ENCODE results near the gene ABHD5. TPM values are rescaled to one million over a fixed set of nuclear protein-coding genes. Genes with fewer than 3 reads are reported as not detected.
"Not testable (repeated sequence)": the region's sequence is repeated elsewhere in the genome, so short reads cannot be mapped to it uniquely, and the experiment has no call there.

The ABHD5 gene
- total RNA-seq, result 24.9 TPM
- long read RNA-seq, full-length matches to known transcripts, result 54 of 59 reads
- long read RNA-seq, partial matches to known transcripts, result 2 of 59 reads
- long read RNA-seq, other reads (novel, unspliced or antisense), result 3 of 59 reads

DNA sequence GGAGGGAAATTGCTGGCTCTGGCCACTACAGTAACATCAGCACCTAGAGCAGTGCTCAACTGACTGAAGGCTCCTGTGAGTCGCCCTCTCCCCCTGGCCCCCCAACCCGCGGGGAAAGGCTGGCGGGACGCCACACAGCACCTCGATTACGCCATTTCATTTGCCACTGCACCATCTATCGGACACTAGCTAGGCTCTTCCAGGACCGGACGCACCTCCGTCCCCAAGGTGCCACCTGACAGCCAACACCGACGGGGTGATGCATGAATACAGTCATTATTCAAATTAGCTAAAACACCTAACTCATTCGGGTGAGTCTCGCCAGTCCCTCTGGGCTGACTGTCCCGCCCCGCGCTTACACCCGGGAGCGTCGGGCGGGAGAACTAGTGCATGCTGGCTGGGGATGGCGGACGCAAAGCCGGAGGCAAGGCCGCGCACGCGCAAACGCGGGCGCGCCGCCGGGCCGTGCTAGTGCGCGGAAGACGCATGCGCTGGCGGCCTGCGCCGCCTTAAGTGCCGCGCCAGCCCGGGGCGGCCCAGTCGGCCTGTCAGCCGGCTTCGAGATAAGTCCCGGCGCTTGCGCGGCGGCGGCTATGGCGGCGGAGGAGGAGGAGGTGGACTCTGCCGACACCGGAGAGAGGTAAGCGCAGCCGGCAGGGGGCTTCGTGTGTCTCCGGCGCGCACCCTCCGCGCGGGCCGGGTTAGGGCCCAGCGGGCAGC lies at the start of gene ABHD5:
Gene ABHD5, plus strand, starts transcription at position 539 of the 720 bp plus-strand sequence. Its CDS starts 55 bp downstream, at position 594.
- peak; percentile 98 for ATAC-seq (ENCODE audit: poor library complexity)
- intact Hi-C loops (cut with DNase I), result loop anchor here (5.0 kb wide), 1 partner anchor 82 kb away; no protein-coding TSS in a partner anchor
- DNase-seq, result peak; percentile 96

DNA sequence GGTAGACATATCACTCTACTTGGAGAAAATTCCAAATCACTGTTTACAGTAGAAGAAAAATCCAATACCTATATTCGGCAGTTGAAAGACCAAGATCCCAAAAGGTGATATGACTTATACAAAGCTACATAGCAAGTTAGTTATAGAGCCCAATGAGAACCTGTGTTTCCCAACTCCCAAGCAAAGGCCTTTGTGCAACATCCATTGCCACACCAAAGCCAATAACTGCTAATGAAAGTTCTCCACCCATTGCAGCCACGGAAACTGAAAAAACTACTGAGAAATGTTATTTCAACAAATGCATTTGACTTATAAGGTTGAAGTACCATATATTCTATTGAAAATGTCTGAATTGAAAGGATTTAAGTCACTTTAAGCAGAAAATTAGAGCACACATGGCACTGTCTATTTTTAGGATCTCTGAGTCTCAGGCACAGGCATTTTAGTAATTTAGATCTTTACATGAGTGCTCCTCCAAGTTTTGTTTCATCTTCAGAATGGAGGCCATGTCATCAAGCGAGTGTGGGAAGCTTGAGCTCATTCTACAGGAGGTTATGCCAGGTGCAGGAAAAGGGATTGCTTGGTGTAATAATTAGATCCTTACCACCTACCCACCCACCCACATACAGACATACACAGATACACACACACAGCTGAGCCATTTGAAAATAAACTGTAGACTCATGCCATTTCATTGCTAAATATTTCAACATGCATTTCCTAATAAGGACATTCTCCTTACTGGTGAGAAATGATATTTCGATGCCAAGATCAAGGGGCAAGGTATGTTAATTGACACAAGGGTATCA lies 49.2 kb upstream of the ABHD5 start:
- no peak for ATAC-seq (ENCODE audit: poor library complexity)
- intact Hi-C loops (cut with DNase I), result no loop called here

DNA sequence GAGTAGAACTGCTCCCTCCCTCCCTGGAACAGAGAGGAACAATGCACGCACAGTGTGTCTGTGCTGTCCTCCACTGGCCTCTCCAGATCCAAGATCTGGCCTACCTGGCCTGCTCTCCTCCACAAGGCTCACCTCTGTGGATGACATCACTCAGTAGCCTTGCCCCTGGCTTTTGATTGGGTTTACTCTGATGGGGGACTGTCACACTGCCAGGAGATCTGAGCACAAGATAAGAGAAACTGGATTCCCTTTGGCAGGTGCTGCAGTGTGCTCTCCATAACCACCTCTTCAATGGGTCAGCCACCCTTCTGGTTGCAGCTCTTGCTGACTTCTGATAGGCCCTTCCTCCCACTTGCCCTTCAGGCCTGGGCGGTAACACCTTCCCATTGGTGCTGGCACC lies 46.3 kb upstream of the ABHD5 start:
- intact Hi-C loops (cut with DNase I), result no loop called here
- DNase-seq (no peak), ATAC-seq (ENCODE audit: poor library complexity) (no peak)

More for the DNA sequence above, 49.2 kb upstream of the ABHD5 start:
- no peak for DNase-seq

DNA sequence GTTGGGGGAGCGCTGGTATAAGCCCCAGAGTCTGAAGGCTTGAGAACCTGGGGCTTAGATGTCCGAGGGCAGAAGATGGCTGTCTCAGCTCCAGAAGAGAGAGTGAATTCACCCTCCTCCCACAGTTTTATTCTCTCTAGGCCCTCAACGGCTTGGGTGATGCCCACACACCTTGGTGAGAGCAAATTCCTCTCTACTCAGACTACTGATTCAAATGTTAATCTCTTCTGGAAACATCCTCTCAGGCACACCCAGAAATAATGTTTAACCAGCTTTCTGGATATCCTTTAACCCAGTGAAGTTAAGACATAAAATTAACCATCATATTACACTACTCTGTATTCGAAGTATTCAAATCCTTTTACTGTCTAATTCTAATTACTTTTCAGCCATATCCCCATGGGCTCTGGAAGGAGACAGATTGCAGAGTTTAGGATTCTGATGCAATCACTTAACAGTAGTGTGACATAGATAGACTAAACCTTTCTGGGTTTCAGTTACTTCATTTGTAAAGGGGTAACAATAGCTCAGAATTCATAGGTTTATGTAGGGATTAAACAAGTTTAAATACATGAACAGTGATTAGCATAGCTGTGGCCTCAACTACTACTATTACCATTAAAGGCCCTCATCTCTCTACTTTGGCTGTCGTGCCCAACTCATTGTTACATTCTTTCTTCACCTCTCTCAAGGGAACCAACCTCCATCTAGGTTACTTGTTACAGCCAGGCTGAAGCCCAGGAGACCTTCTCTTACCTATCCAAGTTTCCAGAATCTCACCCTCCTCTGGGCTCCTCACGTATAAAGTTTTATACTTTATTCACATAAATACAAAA lies 43.2 kb upstream of the ABHD5 start:
- no peak for DNase-seq
- intact Hi-C loops (cut with DNase I), result no loop called here
- peak; percentile 60 for ATAC-seq (ENCODE audit: poor library complexity)

DNA sequence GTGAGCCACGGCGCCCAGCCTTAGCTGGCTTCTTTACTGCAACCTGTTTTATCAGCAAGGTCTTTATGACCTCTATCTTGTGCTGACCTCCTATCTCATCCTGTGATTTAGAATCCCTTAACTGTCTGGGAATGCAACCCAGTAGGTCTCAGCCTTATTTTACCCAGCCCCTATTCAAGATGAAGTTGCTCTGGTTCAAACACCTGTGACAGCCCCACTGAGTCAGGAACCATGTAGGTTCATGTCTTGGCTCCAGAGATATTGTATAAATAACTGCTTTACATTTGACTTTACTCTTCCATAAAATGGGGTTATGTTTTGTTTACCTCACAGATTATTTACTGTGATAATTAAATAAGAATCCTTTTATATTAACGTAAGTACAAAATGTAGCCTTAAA lies 41.8 kb upstream of the ABHD5 start:
- ATAC-seq (ENCODE audit: poor library complexity) (no peak), DNase-seq (no peak)
- intact Hi-C loops (cut with DNase I), result no loop called here

DNA sequence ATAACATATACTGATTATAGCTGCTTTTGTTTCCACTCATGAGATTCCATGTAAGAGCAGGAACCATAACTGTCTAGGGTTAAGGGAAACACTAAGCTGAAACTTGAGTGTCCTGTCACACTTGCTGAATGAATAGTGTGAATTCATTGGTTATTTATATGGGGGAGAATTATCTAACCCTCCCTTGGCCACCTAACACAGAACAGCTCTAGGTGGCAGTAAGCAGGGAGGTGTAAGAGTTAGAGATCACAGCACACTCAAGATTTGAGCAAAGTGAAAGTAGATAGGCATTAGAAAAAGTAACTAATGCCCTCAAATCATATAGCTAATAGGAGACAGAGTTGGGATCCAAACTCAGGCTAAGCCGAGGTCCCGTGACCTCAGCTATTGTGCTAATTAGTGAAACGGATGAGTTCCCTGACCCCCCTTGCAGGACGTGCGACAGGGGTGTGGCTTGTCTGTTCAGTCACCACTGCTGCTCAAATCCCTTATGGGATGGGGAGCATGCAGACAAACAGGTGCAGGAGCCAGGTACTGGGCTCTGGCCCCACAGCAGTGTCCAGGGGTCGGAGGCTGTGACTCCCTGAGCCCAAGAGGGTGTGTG lies 41.3 kb upstream of the ABHD5 start:
- intact Hi-C loops (cut with DNase I), result no loop called here

DNA sequence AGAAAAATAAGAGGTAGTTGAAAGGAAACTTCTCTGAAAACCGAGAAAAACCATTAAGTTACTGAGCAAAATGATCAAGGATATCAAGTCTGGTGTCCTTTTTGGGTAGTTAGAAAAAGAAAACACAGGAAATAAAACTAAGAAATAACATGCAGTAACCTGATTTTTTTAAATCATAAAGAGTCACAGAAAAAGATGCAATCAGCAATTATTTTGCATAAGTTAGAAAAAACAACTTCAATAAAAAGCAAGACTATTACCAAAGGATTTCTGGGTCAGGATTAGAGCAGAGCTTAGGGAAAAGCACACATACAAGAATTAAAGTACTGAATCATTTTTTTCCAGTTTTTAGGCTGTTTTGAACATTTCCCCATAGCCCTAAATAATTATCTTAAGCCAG lies 40.4 kb upstream of the ABHD5 start:
- intact Hi-C loops (cut with DNase I), result no loop called here
- no peak for DNase-seq
- no peak for ATAC-seq (ENCODE audit: poor library complexity)

More for the DNA sequence above, 41.3 kb upstream of the ABHD5 start:
- DNase-seq (no peak), ATAC-seq (ENCODE audit: poor library complexity) (no peak)

DNA sequence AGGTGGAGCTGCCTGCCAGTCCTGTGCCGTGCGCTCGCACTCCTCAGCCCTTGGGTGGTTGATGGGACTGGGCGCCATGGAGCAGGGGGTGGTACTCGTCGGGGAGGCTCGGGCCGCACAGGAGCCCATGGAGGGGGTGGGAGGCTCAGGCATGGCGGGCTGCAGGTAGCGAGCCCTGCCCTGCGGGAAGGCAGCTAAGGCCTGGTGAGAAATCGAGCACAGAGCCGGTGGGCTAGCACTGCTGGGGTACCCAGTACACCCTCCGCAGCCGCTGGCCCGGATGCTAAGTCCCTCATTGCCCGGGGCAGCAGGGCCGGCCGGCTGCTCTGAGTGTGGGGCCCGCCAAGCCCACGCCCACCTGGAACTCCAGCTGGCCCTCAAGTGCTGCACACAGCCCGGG lies 34.3 kb upstream of the ABHD5 start:
- ATAC-seq (ENCODE audit: poor library complexity); intact Hi-C loops (cut with DNase I); DNase-seq: not testable (repeated sequence)

DNA sequence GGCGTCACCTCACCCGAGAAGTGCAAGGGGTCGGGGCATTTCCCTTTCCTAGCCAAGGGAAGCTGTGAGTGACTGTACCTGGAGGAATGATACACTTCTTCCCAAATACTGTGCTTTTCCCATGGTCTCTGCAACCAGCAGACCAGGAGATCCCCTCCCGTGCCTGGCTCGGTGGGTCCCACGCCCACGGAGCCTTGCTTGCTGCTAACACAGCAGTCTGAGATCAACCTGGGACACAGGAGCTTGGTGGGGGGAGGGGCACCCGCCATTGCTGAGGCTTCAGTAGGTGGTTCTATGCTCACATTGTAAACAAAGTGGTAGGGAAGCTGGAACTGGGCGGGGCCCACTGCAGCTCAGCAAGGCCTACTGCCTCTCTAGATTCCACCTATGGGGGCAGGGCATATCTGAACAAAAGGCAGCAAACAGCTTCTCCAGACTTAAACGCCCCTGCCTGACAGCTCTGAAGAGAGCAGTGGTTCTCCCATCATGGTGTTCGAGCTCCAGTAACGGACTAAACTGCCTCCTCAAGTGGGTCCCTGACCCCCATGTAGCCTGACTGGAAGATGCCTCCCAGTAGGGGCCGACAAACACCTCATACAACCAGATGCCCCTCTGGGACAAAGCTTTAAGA lies 31.4 kb upstream of the ABHD5 start:
- DNase-seq (no peak), ATAC-seq (ENCODE audit: poor library complexity) (no peak)
- intact Hi-C loops (cut with DNase I), result no loop called here

DNA sequence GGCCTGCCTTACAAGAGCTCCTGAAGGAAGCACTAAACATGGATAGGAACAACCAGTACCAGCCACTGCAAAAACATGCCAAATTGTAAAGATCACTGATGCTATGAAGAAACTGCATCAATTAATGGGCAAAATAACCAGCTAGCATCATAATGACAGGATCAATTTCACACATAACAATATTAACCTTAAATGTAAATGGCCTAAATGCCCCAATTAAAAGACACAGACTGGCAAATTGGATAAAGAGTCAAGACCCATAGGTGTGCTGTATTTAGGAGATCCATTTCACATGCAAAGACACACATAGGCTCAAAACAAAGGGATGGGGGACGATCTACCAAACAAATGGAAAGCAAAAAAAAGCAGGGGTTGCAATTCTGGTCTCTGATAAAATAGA lies 29.4 kb upstream of the ABHD5 start:
- intact Hi-C loops (cut with DNase I); ATAC-seq (ENCODE audit: poor library complexity); DNase-seq: not testable (repeated sequence)

DNA sequence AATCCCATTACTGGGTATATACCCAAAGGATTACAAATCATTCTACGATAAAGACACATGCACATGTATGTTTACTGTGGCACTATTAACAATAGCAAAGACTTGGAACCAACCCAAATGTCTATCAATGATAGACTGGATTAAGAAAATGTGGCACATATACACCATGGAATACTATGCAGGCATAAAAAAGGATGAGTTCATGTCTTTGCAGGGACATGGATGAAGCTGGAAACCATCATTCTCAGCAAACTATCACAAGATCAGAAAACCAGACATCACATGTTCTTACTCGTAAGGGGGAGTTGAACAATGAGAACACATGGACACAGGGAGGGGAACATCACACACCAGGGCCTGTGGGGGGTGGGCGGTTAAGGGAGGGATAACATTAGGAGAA lies 25.7 kb upstream of the ABHD5 start:
- intact Hi-C loops (cut with DNase I); DNase-seq; ATAC-seq (ENCODE audit: poor library complexity): not testable (repeated sequence)

DNA sequence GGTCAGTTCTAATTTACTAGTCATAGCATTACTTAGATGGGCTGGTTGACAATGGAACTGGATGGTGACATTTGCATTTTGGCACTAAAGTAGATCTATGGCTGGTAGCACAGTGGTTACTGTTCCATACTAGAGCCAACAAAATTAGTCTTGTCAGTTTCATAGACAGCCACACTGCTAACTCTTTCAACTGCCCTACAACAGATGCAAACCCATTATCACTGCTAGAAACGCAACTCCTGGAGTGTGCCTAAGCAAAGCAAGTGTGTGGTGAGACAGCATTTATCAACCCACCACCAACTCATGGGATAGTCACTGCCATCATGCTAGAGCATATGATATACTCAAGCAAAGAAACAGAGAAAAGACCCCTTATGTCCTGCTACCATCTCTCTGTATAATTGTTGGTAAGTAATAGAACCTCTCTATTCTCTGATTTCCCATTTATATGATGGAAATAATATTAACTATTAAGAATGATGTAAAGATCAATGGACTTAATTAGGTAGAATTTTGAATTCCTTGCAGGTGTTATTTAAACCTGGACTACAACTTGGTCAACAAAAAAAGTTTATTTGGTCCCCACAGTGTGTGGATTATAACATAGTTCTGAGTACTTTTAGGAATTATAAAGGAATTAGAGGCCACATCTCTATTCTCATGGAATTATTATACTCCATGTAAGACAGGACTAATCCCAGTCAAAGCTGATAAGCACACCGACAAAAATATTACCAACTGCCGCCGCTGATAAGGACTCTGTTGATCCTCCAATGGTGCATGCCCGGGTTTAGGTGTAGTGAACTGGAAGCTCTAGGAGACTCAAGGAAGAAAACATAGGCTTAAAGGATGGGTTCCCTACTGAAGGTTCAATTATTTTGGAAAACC lies 19.9 kb upstream of the ABHD5 start:
- DNase-seq, result no peak

DNA sequence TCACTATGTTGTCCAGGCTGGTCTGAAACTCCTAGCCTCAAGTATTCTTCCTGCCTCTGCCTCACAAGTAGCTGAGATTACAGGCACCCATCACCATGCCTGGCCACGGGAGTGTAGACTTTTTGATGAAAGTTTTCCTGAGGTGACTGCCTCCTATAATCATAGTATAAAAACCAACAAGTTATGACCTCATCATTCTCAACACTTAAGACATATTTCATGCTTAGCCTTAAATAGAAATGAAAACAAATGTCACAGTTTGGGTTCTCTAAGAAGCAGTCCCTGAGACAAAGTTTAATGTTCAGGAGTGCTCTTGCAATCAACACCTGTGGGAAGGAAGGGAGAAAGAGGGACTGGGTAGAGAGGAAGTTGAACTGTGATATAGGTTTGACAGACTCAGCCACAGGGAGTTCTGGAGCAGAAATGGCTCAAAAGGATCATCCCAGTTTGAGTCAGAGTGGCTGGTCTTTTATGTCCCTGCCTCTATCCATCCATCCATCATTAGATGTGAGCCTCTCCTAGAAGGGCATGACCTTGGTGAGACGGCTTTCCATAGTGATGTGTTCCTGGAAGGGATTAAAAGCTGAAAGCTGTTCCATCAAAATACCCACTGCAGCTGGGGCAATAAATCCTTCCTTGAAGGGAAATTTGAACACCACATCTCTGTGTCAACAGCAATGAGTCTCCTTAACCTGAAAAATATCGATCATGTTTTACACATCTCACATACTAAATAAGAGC lies 16.2 kb upstream of the ABHD5 start:
- no peak for DNase-seq
- no peak for ATAC-seq (ENCODE audit: poor library complexity)
- intact Hi-C loops (cut with DNase I), result no loop called here

More for the DNA sequence above, 19.9 kb upstream of the ABHD5 start:
- intact Hi-C loops (cut with DNase I), result no loop called here
- no peak for ATAC-seq (ENCODE audit: poor library complexity)

DNA sequence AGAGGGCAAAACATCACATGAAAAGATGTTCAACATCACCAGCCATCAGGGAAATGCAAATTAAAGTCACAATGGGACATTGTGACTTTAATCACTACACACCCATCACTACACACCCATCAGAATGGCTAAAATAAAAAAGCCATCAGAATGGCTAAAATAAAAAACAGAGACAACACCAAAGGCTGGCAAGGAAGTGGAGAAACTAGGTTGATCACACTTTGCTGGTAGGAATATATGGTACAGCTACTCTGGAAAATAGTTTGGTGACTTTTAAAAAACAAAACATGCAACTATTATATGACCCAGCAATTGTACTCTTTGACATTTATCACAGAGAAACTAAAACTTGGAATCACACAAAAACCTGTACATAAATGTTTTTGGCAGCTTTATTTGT lies 15.1 kb upstream of the ABHD5 start:
- no peak for DNase-seq
- intact Hi-C loops (cut with DNase I), result no loop called here

DNA sequence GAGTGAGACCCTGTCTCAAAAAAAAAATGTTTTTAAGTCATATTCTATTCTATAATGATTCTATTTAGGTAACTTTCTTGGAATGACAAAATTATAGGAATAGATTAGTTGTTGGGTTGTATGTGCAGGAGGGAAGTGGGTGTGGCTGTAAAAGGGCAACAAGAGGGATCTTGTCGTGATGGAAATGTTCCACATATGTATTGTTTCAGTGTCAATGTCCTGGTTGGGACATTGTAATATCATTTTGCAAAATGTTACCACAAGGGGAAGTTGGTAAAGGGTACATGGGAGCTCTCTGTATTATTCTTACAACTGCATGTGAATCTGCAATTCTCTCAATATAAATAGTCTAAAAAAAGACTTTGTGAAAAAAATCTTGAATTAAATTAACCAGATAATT lies 14.3 kb upstream of the ABHD5 start:
- ATAC-seq (ENCODE audit: poor library complexity) (no peak), DNase-seq (no peak)
- intact Hi-C loops (cut with DNase I), result no loop called here

More for the DNA sequence above, 15.1 kb upstream of the ABHD5 start:
- ATAC-seq (ENCODE audit: poor library complexity), result no peak

DNA sequence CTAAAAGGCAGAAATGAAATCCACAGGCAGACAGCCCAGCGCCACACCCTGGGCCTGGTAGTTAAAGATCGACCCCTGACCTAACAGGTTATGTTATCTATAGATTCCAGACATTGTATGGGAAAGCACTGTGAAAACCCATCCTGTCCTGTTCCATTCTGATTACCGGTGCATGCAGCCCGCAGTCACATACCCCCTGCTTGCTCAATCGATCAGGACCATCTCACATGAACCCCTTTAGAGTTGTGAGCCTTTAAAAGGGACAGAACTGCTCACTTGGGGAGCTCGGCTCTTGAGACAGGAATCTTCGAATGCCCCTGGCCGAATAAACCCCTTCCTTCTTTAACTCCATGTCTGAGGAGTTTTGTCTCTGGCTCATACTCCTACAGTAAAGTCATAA lies 12.4 kb upstream of the ABHD5 start:
- intact Hi-C loops (cut with DNase I); DNase-seq; ATAC-seq (ENCODE audit: poor library complexity): not testable (repeated sequence)
